ENCODE results near the gene DPP8. TPM values are rescaled to one million over a fixed set of nuclear protein-coding genes. Genes with fewer than 3 reads are reported as not detected.

The DPP8 gene
- total and polyA plus RNA-seq, 2 experiments from 2014 or later: 21.7 to 33.5 TPM

GRCh38 chr15:65525622-65526021 is 8.1 kb upstream of the DPP8 start:
- TF ChIP-seq ZNF462 (CRISPR knock-in tag; IDR thresholded peaks at IDR 0.05): no peak
- TF ChIP-seq CTCF (conservative IDR thresholded peaks at IDR 0.05; ENCODE audit: low read depth in 2 of 2): no peak
- no peak for TF ChIP-seq JUNB (IDR thresholded peaks at IDR 0.05; ENCODE audit: unreplicated experiment)
- no peak for TF ChIP-seq ETS1 (IDR thresholded peaks at IDR 0.05)
- no peak for TF ChIP-seq POLR2AphosphoS5 (IDR thresholded peaks at IDR 0.05; ENCODE audit: low read depth)
- no peak for TF ChIP-seq EZH2phosphoT487 (IDR thresholded peaks at IDR 0.05; ENCODE audit: unreplicated experiment)
- TF ChIP-seq ZNF114 (CRISPR knock-in tag; IDR thresholded peaks at IDR 0.05): no peak
- peaks cover 9% of the 10 kb centered on the region for H3K27me3 Mint-ChIP-seq (ENCODE audit: insufficient read depth, low read depth, poor library complexity)

More at GRCh38 chr15:65525622-65526021, 8.1 kb upstream of the DPP8 start:
- no peaks in the 10 kb centered on the region; the same call in 1 of the 2 replicates for H3K4me1 ChIP-seq (ENCODE audit: insufficient read depth)
- no peak overlapping the region for H2AFZ ChIP-seq
- DNase-seq (ENCODE audit: low spot score) (no peak), ATAC-seq (no peak)
- H3K9me3 Mint-ChIP-seq: no peaks in the 10 kb centered on the region; the same call in 2 of the 3 replicates
- H3K9me2 ChIP-seq (ENCODE audit: insufficient read depth): no peaks in the 10 kb centered on the region
- no peak overlapping the region for H3K4me3 Mint-ChIP-seq
- H3K4me2 ChIP-seq: no peak overlapping the region
- H3K79me2 ChIP-seq (replicated peaks; ENCODE audit: insufficient read depth): no peaks in the 10 kb centered on the region; the same call in 1 of the 2 replicates
- no peak overlapping the region for H3K27ac ChIP-seq (ENCODE audit: low read depth)
- H3K4me1 Mint-ChIP-seq: peaks cover 17% of the 10 kb centered on the region
- H3K27me3 ChIP-seq (ENCODE audit: insufficient read depth): no peaks in the 10 kb centered on the region
- peaks cover 6% of the 10 kb centered on the region; the same call in 1 of the 2 replicates for H3F3A ChIP-seq (replicated peaks; ENCODE audit: low read depth)
- no peak overlapping the region for H3K4me3 ChIP-seq
- no peaks in the 10 kb centered on the region for H3K36me3 Mint-ChIP-seq (ENCODE audit: low read depth)
- H3K36me3 ChIP-seq (ENCODE audit: insufficient read depth): no peaks in the 10 kb centered on the region
- H3K27ac Mint-ChIP-seq: no peak overlapping the region
- no peaks in the 10 kb centered on the region for H4K20me1 ChIP-seq (replicated peaks; ENCODE audit: insufficient read depth)
